MG63 (cell line): Measurements from ENCODE around the gene SPNS2. TPM values are rescaled to one million over a fixed set of nuclear protein-coding genes. Genes with fewer than 3 reads are reported as not detected.

Source experiments
- total RNA-seq: library from RNA; depleted of rRNA; stranded (reverse); fragments of >200 nt; shearing (Covaris generic); gene quantifications from 2 replicates; pipeline ENCODE4 v1.2.3, GENCODE V29; 2014; ENCODE audit warnings: low replicate concordance; rRNA removed

Gene SPNS2
- total RNA-seq, 1 experiment from 2014 or later: 4.2 TPM

Other genes starting within 250 kb of the SPNS2 start
- 14.5 and 52.0 TPM in 2 replicates for gene ANKFY1, start 234.9 kb upstream of the SPNS2 start, total RNA-seq
- 18.9 and 33.9 TPM in 2 replicates for gene UBE2G1, start 132.2 kb upstream of the SPNS2 start, total RNA-seq
- 1.3 TPM in 1 of 2 replicates, not detected in the other for gene SPNS3, start 64.9 kb upstream of the SPNS2 start, total RNA-seq
- gene MYBBP1A, start 56.5 kb downstream of the SPNS2 start, total RNA-seq: 34.0 and 63.2 TPM in 2 replicates
- gene GGT6, start 61.7 kb downstream of the SPNS2 start, total RNA-seq: not detected in 2 replicates
- not detected in 2 replicates for gene SMTNL2, start 85.6 kb downstream of the SPNS2 start, total RNA-seq
- gene ALOX15, start 142.8 kb downstream of the SPNS2 start, total RNA-seq: not detected in 2 replicates
- 13.6 and 15.7 TPM in 2 replicates for gene PELP1, start 205.3 kb downstream of the SPNS2 start, total RNA-seq
- gene ARRB2, start 211.8 kb downstream of the SPNS2 start, total RNA-seq: 5.7 and 10.5 TPM in 2 replicates
- 13.2 and 19.4 TPM in 2 replicates for gene MED11, start 232.5 kb downstream of the SPNS2 start, total RNA-seq
- gene ZMYND15, start 241.0 kb downstream of the SPNS2 start, total RNA-seq: 0.30 and 0.33 TPM in 2 replicates
- 1.8 and 3.7 TPM in 2 replicates for gene CXCL16, start 241.0 kb downstream of the SPNS2 start, total RNA-seq